GM12801 (cell line): ENCODE measurements around the gene CINP.

Source experiments
- CTCF ChIP-seq: IDR thresholded peaks from one replicate; pipeline ENCODE4 v1.5.1; 2011; ENCODE audit warnings: control low read depth; ENCODE audit not compliant: insufficient read length; ENCODE audit errors: extremely low read depth

The CINP gene

GRCh38 chr14:102326583-102326982, 36.1 kb downstream of the CINP start:
- TF ChIP-seq CTCF: no peak

- TF ChIP-seq CTCF: no peak
Measured at GRCh38 chr14:102325791-102326345, 36.8 kb downstream of the CINP start.

GRCh38 chr14:102323102-102323501, 39.6 kb downstream of the CINP start:
- no peak for TF ChIP-seq CTCF

- TF ChIP-seq CTCF: no peak
Measured at GRCh38 chr14:102321456-102322422, 41.0 kb downstream of the CINP start.

DNA sequence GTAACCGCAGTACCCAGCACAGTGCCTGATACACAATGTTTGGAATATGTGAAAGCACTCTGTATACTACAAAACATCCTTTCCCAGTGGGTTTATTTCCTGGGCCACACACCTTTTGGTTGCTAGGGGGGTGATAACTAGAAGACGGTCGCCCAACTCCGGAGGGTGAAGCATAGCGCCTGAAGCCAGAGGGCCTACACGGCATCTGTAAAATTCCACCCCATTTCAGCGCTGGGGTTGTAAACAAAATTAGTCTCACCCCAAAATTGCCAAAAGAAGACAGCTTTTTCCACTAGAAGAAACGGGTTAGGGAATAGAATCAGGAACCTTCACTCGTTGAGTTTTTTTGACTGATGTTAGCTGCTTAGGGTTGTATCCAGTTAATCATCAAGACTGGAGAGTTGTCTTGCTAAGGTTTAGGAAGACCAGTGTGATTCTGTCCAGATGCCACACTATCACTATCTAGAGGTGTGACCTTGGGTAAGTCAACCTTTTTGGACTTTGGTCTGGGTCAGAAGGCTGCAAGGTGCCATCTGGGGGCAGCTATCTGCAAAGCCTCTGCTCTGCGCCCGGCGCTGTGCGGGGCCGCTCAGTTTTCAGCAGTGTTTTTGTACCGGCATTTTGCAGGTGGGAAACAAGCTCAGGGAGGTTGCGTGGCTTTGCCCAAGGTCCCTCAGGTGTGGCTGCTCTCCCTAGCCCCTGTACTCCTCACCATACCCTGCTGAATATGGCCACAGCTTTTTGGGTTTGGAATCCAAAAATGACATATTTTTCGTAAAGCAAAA, 41.8 kb downstream of the CINP start:
- no peak for TF ChIP-seq CTCF

GRCh38 chr14:102320033-102320660, 42.5 kb downstream of the CINP start:
- no peak for TF ChIP-seq CTCF
